ENCODE data around the gene NKAIN4.
"Not testable (repeated sequence)": the region's sequence is repeated elsewhere in the genome, so short reads cannot be mapped to it uniquely, and the experiment has no call there.

Gene NKAIN4

DNA sequence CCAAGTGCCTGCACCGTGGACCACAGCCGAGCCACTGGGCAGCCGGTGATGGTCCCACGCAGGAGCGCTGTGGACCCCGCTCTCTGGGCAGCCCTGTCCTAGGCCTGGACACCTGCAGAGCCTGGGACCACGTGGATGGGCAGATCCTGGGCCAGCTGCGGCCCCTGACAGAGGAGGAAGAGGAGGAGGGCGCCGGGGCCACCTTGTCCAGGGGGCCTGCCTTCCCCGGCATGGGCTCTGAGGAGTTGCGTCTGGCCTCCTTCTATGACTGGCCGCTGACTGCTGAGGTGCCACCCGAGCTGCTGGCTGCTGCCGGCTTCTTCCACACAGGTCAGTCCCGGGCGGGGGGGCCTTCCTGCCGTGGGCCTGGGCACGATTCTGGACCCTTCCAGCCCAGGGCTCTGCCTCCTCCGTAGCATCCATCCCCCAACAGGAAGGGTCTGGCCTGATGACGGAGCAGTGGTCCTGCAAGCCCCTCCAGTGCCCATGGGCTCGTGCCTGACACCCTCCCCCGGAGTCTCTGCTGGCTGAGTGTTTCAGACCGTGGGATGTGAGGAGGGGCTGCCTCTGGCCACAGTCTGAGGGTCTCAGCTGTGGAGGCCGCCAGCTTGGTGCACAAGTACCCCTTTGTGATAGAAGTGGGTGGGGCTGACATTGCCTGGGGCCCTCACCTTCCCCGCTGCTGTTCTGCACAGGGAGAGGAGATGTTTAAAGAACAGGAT lies 18.0 kb downstream of the NKAIN4 start:
- no peak for DNase-seq (ENCODE audit: low read depth, low spot score)

GRCh38 chr20:63235399-63235983 lies 18.8 kb downstream of the NKAIN4 start, which contains the start of gene BIRC7:
Gene BIRC7 (plus strand): TSS chr20:63235905. CDS start chr20:63236097, 192 bp downstream.
- no peak for DNase-seq (ENCODE audit: low read depth, low spot score)

DNA sequence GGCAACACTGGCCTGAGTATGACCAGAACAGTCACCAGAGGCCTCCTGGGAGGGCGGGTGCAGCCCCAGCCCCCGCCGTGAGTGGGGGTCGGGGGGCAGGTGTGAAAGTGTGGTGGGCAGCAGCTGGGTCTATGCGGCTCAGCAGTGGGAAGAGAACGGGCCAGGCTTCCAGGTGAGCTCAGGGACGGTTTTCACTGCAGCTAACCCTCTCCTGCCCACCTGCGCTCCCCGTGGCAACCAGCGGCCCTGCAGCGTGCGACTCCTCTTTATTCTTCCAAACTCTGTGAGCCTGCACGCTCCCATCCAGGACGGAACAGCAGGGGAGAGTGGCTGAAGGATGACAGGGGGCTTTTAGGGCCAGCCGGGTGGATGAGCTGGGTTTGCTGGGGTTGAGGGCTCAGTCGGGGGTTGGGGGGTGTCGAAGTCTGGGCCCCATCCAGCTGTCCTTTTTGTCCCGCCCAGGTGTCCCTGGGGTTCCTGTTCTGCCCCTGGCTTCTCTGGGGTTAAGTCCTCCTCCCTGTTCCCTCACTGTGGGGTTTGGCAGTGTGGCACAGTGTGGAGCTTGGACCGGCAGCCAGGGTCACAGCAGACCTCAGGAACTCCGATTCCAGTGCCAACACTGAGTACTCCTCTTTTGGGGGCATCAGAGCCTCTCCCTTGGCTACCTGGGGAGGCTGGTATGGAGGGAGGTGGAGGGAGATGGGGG lies 19.4 kb downstream of the NKAIN4 start:
- DNase-seq (ENCODE audit: low read depth, low spot score): no peak

DNA sequence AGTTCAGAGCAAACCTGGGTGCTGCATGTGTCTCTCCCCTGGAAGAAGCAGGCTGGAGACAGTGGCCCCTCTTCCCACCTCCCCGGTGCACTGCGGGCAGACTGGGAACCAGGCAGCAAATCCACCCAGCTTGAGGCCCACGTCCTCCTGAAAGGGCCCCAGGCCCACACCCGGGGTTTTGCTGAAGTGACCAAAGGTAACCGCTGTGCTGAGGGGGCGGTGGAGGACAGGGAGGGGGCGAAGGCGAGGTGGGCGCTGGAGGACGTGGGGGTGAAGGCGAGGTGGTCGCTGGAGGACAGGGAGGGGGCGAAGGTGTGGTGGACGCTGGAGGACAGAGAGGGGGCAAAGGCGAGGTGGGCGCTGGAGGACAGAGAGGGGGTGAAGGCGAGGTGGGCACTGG lies 20.3 kb downstream of the NKAIN4 start:
- DNase-seq (ENCODE audit: low read depth, low spot score): no peak

DNA sequence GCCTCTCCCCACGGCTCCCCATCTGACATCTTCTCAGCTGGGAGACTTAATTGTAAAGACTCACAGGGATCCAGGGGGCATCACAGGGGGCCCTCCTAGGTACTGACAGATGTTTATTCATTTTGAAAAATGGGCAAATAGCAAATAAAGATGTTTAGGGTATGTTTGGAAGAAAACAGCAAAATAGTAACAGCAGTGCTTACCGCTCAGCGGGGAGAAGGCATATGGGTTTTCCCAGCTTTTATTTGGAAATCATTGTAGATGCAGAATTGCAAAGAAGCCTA lies 21.3 kb downstream of the NKAIN4 start:
- DNase-seq (ENCODE audit: low read depth, low spot score): no peak

DNA sequence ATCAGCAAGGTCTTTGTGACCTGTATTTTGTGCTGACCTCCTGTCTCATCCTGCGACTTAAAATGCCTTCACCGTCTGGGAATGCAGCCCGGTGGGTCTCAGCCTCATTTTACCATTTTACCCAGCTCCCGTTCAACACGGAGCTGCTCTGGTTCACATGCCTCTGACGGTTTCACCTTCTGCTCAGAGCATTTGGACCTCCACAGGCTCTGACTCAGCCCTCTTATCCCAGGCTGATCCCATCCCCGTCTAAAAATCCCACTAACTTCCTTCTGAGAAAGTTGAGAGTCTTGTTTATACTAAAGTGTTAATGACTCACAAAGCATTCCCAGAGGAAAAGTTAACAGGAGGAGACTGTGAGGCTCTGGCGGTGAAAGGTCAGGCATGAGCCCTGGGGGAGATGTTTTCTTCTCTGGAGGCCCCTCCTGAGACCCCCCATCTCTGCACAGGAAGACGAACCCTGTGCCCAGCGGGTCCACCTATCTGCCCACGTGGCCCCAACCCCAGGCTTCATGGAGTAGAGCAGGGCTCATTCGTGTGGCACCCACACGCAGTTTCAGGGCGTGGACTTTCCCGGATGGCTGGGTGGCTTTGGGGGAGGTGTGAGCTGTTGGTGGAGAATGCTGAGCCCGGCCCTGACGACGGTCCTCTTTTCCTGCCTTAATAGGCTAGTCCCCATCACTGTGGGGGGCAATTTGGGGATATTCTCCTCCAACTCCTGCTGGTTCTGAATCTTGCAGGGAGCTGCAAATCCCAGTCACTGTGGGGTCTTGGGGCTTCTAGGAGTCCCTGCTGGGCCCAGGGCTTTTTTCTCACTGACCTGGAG lies 21.8 kb downstream of the NKAIN4 start:
- DNase-seq (ENCODE audit: low read depth, low spot score): no peak

DNA sequence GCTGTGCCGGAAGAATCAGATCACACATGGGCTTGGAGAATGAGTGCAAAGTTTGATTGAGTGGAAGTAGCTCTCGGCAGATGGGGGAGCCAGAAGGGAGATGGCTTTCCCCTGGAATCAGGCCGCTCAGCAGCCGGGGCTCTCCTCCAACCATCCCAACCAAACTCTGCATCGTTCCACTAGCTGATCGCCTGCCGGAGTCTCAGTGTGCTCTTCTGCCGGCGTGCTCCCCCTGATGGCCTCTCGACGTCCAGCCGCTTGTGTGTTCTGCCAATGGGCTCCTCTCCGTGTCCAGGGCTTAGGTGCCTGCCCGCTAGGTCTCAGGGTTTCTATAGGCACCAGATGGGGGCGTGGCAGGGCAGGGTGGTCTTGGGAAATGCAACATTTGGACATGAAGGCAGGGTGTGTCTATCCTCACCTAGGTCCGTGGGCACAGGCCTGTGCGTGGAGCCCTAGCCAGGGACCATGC lies 23.4 kb downstream of the NKAIN4 start:
- DNase-seq (ENCODE audit: low read depth, low spot score): no peak

DNA sequence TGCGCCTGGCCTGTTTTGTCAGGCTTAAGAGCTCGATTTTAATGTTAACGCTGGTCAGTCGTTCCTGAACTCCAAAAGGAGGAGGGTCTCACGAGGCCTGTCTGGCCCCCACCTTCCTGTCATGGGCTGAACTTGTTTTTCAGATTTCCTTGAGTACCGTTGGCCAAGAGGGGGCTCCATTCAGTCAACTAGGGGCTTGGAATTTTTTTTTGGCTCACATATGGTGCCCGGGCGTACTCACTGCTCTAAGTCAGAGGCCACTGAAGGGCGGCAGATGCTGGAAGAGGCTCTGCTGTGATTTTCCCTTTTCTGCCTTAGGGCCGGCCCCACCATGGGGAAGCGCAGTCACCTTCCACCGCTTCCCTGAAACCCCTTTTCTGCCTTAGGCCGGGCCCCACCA lies 25.5 kb downstream of the NKAIN4 start:
- no peak for DNase-seq (ENCODE audit: low read depth, low spot score)

DNA sequence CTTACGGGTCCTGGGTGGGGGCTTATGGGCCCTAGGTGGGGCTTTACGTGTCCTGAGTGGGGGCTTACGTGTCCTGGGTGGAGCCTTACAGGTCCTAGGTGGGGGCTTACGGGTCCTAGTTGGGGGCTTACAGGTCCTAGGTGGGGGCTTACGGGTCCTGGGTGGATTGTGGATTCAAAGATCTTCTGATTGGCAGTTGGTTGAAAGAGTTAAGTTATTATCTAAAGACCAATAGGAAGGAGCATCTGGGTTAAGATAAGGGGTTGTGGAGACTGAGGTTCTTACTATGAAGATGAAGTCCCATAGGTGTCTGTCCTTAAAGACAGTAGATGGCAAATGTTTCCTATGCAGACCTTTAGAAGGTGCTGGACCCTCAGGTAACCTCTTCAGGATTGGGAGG lies 27.0 kb downstream of the NKAIN4 start:
- no peak for DNase-seq (ENCODE audit: low read depth, low spot score)

DNA sequence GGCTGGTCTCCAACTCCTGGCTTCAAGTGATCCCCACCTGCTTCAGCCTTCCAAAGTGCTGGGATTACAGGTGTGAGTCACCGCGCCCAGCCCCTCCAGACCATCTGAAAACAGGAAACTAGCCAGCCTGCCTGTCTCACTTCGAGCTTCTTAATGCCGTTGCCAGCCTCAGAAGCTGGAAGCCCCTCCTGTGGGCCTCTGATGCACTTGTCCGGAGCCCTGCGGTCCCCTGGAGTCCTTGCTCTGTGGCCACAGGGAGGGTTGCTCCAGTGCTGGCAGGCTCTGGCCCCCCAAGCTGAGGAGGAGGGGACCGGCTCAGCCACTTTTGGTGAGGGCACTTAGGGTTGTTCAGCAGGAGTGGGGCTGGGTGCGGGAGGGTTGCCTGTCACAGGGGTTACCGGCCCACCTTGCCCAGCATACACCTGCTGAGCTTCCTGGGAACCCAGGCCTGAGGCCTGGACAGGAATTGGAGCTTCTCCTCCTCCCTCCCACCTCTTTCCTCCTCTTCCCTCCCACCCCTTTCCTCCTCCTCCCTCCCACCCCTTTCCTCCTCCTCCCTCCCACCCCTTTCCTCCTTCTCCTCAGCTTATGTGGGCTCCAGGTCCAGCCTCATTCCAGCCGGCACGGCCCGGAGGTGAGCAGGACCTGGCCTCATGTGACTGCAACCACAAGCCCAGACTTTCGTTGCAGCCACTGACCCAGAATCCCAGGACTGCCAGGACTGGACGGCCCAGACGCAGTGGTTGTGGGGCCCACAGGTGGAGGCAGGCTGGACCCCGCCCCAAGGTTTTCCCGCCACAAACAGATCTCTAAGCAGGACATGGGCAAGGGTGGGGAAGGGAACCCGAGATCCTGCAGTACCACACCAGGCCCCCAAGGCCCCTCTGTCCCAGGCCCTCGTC lies 28.0 kb downstream of the NKAIN4 start:
- DNase-seq (ENCODE audit: low read depth, low spot score): no peak

DNA sequence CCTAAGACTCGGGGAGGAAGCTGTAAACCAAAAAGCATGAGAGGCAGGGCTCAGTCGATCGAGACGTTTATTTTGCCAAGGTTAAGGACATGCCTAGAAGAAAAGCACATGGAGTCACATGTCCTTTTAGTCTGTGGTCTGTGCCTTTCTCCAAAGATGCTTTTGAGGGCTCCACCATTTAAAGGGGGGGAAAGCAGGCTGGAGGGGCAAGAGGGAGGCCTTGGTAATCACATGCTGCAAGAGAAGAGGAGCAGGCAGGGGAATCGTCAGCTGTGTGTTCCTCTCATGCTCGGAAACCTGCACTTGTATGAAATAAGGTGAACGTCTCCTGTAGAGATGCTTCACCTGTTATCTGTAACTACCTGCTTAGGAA lies 29.2 kb downstream of the NKAIN4 start:
- no peak for DNase-seq (ENCODE audit: low read depth, low spot score)

DNA sequence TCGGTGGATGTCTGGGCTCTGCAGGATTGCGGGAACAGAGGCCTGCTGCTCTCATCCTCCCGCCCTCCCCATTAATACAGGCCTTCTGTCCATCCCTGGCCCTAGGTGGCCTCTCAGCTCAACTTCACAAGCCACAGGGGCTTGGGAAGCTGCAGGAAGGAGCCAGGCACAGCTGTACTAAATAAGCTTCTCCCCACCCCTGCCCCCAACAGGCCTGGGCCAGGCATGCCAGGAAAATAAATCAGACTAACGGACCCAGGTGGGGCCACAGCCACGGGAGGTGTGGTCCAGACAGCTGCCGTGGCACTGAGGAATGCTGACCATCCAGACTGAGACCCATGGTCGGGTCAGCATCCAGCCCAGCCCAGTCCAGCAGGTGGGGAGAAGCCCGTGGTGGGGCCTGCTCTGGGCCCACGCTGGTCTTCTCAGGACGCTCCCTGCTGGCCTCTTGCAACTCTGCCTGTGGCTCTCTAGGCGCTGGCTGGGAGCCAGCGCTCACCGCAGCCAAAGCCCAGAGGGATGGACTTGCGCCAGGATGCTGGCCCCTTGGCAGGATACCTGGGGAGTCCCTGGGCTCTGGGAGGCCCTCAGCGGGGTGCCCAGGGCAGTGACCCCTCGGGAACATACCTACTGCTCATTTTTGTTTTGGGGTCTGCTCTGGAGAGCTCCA lies 29.7 kb downstream of the NKAIN4 start:
- no peak for DNase-seq (ENCODE audit: low read depth, low spot score)

GRCh38 chr20:63223826-63224207 lies 30.4 kb downstream of the NKAIN4 start:
- DNase-seq (ENCODE audit: low read depth, low spot score): no peak

DNA sequence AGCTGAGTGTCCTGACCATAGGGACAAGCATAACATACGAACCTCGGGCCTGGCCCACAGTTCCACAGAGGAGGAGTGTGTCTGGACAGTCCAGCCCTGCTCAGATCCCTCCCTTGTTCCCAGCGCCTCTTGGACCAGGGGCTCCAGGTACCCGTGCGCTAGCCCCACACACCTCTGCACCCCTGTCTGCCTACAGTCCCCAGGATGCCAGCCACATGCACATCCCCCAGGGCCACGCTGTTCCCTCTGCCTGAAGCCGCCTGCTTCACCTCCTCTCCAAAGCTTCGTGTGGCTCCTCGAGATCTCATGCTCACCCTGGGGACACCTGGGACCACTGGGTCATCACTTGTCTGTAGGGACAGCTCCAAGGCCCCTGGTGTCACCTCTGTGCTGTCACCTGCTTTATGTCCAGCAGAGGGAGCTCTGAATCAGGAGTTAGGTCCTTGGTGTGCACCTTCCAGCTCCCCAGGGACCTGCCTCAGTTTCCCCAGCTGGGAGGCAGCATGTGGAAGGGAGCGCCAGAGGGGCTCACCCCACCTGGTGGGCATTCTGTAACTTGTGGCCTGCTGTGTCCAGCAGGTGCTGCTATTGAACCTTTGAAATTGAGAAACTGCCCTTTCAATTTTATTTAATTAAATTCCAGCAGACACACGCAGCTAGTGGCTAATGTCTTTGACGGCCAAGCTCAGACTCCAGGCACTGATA lies 31.0 kb downstream of the NKAIN4 start:
- no peak for DNase-seq (ENCODE audit: low read depth, low spot score)

DNA sequence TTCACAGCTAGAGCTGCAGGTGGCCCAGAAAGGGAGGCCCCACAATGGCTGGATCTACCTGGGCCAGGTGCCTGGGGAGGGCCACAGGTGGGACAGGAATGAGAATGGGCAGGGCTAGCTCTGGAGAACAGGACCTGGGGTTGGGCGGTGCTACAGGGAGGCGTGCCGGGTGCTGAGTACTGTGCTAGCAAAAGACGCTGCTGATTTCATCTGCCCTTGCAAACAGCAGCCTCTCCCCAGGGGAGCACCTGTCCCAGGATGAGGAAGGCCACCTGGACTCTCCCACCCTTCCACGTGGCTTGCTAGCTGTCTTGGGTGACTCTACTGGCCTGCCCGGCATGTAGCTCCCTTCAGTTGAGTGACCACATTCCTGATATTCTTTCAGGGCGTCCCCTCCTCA lies 31.7 kb downstream of the NKAIN4 start:
- no peak for DNase-seq (ENCODE audit: low read depth, low spot score)

- DNase-seq (ENCODE audit: low read depth, low spot score): not testable (repeated sequence)
Observed at GRCh38 chr20:63221400-63222053, 32.7 kb downstream of the NKAIN4 start.

DNA sequence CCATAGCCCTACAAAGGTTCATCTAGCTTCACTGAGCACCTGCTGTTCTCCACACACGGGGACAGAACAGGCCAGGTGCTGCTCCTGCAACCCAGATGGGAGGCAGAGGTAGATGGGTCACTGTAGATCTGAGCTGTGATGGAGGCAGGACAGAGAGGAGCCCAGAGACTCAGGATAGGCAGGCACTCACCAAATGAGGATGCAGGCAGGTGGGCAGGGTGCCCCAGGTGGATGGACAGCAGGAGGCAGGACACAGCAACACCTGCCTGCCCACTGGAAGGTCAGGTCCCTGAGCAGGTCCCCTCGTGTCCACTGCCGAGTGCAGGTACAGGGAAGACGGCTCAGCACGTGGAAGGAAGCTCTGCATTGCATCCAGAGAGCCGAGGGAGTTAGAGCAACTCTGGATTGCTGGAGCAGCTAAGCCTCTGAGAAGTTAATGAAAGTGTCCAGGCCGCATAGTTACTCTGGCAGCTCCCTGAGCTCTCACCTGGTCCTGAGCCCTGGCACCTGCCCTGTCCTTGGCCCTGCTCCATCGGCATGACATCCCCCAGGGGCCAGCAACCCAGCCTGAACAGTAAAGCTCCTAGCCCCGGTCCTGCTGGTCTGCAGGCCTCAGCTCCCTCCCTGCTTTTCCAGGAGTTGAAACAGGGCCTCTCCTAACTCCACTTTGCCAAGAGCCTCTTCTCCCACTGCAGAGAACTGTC lies 33.4 kb downstream of the NKAIN4 start:
- no peak for DNase-seq (ENCODE audit: low read depth, low spot score)

DNA sequence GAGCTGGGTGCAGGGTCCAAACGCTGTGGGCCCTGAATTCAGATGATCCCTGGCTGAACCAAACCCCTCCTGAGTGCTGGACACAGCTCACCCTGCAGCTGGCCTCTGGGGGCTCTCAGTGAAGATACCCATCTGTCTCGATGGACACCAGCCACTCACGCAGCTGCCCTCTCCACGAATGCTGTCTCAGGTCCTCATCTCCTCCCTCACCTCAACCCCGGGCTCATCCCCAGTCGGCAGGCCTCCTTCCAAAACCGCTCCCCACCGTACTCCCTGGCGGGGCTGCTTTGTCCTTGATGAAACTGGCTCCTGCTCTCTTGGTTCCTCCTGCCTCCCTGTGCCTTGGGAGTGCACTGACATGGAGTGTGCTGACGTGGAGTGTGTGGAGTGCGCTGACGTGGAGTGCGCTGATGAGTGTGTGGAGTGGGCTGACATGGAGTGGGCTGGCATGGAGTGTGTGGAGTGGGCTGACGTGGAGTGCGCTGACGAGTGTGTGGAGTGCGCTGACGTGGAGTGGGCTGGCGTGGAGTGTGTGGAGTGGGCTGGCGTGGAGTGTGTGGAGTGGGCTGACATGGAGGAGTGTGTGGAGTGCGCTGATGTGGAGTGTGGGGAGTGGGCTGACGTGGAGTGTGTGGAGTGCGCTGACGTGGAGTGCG lies 34.3 kb downstream of the NKAIN4 start:
- DNase-seq (ENCODE audit: low read depth, low spot score): no peak

All from activated naive CD8-positive, alpha-beta T cell treated with anti-CD3 and anti-CD28 coated beads, Interleukin-2, amount 50 U/mL, for 16 hours (primary cell).